Body of pancreas (tissue), 4 donors: ENCODE data around the gene CCDC148. TPM values are rescaled to one million over a fixed set of nuclear protein-coding genes. Genes with fewer than 3 reads are reported as not detected.
A peak's percentile ranks its signal among the peaks of the same experiment; 100 is the strongest.

Source experiments
- ATAC-seq: fragments of 150-250 bp; one replicate; pipeline ENCODE4 v1.9.1; 2016
- DNase-seq, 4 donors: peaks; one replicate each; pipeline ENCODE4 v3.0.0-alpha.2; 2019
- H3K27ac ChIP-seq, 4 donors: fragments of 200-600 bp; sonication (generic); 1 replicate in 3 of 4; 2 replicates in 1 of 4; pipeline versions ENCODE4 v1.5.1 to v1.6.1; 2016 to 2019; ENCODE audit warnings: mild to moderate bottlenecking in 1 of 4, mixed read lengths in 1 of 4, moderate library complexity in 1 of 4
- H3K27me3 ChIP-seq, 2 donors: fragments of 200-600 bp; sonication (generic); one replicate each; pipeline ENCODE4 v1.6.0; 2016; ENCODE audit warnings: mild to moderate bottlenecking in 1 of 2
- H3K36me3 ChIP-seq, 2 donors: fragments of 200-600 bp; sonication (generic); replicated peaks in 1 of 2; 2 replicates each; pipeline ENCODE4 v1.5.1; 2016; ENCODE audit warnings: low read depth in 2 of 2; ENCODE audit not compliant: insufficient read depth in 1 of 2
- H3K4me1 ChIP-seq: fragments of 200-600 bp; sonication (generic); one replicate; pipeline ENCODE4 v1.6.0; 2016
- H3K4me3 ChIP-seq, 2 donors: fragments of 200-600 bp; sonication (generic); 1 replicate in 1 of 2; 2 replicates in 1 of 2; pipeline ENCODE4 v1.5.1; 2016 to 2019
- H3K9me3 ChIP-seq, 3 donors: fragments of 200-600 bp; sonication (generic); 1 replicate in 2 of 3; 2 replicates in 1 of 3; pipeline ENCODE4 v1.5.1; 2016
- POLR2A ChIP-seq, 3 donors: fragments of 450-650 bp; IDR thresholded peaks; one replicate each; pipeline ENCODE4 v1.6.1; 2016; ENCODE audit warnings: antibody characterized with exemption in 3 of 3, mild to moderate bottlenecking in 2 of 3
- WGBS, 2 donors: methylation state at CpG; one replicate each; pipeline ENCODE4 v1.1.5; 2017; 5-methylcytosine and 5-hydroxymethylcytosine counted together
- intact Hi-C: fragments of 100-400 bp; cut with DNase I; formaldehyde crosslinking; loops from one replicate; pipeline ENCODE4 v1.15.1; 2023
- total RNA-seq, 2 donors: library from RNA; depleted of rRNA; stranded (reverse); fragments of >200 nt; gene quantifications; one replicate each; pipeline ENCODE4 v1.1.0, GENCODE V29; 2016
- TF ChIP-seq, protein P1 (sequence below), 7 experiments: fragments of 450-650 bp in 4 of 7; fragments of 200-600 bp in 3 of 7; sonication (generic) in 3 of 7; IDR thresholded peaks; one replicate each; pipeline ENCODE4 v1.5.1; 2016 to 2019; ENCODE audit warnings: antibody characterized with exemption in 7 of 7

CCDC148 gene
- total RNA-seq, 2 donors from 2014 or later = 0.66 to 0.78 TPM

DNA sequence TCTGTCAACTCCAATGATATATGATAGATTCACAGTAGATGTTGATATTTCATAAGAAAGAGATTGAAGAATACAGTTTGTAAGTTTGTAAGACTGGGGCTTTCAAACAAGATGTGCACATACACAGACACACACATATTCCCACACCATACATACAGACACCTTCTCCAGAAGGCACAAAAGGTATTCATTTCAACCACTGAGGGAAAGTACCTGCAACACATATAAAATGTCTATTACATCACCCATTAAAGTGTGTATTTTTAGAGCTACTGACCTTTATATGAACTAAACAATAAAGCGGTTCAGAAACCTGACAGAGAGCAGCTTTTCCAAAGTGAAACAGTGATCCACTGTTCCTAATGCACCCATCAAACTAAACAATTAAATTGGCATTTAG, 53.3 kb downstream of the CCDC148 start:
- H3K4me1 ChIP-seq = peaks cover 15% of the 10 kb centered on the region
- no peaks in the 10 kb centered on the region for H3K36me3 ChIP-seq
- no peak for DNase-seq
- no peak overlapping the region for H3K4me3 ChIP-seq
- intact Hi-C loops = no loop called here
- H3K27ac ChIP-seq = no peak overlapping the region
- ATAC-seq = peak; percentile 30
- H3K9me3 ChIP-seq = no peaks in the 10 kb centered on the region
- H3K27me3 ChIP-seq = no peaks in the 10 kb centered on the region
- TF ChIP-seq POLR2A (IDR thresholded peaks at IDR 0.05) = no peak
- TF ChIP-seq, protein P1, sequence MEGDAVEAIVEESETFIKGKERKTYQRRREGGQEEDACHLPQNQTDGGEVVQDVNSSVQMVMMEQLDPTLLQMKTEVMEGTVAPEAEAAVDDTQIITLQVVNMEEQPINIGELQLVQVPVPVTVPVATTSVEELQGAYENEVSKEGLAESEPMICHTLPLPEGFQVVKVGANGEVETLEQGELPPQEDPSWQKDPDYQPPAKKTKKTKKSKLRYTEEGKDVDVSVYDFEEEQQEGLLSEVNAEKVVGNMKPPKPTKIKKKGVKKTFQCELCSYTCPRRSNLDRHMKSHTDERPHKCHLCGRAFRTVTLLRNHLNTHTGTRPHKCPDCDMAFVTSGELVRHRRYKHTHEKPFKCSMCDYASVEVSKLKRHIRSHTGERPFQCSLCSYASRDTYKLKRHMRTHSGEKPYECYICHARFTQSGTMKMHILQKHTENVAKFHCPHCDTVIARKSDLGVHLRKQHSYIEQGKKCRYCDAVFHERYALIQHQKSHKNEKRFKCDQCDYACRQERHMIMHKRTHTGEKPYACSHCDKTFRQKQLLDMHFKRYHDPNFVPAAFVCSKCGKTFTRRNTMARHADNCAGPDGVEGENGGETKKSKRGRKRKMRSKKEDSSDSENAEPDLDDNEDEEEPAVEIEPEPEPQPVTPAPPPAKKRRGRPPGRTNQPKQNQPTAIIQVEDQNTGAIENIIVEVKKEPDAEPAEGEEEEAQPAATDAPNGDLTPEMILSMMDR (IDR thresholded peaks at IDR 0.05) = no peak
- WGBS, 2 donors = 39 to 56% methylated on average over 1 of the region's 1 CpG

DNA sequence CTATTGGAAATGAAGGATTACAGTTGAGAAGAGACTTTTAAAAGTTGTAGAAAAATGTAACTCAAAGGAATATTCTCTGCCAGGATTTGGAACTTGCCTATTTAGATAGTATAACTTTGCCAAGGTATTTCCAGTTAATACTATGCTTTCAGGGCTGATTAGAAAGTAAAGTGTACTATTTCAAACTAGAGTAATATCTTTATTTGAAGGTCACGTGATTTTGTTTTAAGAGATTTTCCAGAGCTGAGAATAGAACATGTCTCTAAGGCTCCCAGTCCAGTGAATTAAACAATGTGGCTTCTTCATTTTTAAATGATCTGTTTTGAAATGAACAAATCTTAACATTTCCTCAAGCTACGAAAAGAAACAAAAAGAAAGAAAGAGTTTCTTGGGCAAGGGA, 53.9 kb downstream of the CCDC148 start:
- intact Hi-C loops = no loop called here
- Histone ChIP-seq H3K4me1 (peaks cover 15% of the 10 kb centered on the region), H3K27me3 (no peaks in the 10 kb centered on the region), H3K36me3 (no peaks in the 10 kb centered on the region), H3K27ac (no peak overlapping the region), H3K4me3 (no peak overlapping the region), H3K9me3 (no peaks in the 10 kb centered on the region)
- no peak for ATAC-seq
- WGBS, 2 donors = 10 to 12% methylated on average over 2 of the region's 2 CpGs
- TF ChIP-seq, protein P1 (IDR thresholded peaks at IDR 0.05) = no peak
- no peak for TF ChIP-seq POLR2A (IDR thresholded peaks at IDR 0.05)
- DNase-seq = no peak

DNA sequence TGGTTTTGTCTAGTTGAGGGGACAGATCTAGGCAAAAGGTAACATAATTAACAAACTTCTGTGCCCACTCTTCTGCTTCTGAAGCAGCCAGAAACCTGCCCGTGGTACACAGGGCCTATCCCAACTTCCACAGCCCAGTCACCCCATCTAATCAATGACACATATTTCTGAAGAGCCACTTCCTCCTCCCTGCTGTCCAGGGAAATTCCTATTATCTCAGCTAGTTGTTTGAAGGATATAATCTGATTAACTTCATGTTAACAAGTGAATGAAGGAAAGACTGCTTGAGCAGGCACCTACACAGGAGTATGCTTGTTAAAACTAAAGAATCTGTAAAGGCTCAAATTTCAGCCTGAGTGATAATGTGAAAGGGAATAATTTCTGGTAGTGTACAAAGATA, 61.4 kb downstream of the CCDC148 start:
- Histone ChIP-seq H3K27me3 (no peaks in the 10 kb centered on the region), H3K27ac (peak overlapping the region in 2 of 4 donors; percentile 57 to 71), H3K9me3 (no peaks in the 10 kb centered on the region), H3K36me3 (no peaks in the 10 kb centered on the region), H3K4me1 (peaks cover 8% of the 10 kb centered on the region), H3K4me3 (no peak overlapping the region)
- 53 to 61% methylated on average over 1 of the region's 1 CpG for WGBS, 2 donors
- ATAC-seq (peak; percentile 96), DNase-seq (peak in 3 of 4 donors; percentile 13 to 17 (median 13))
- intact Hi-C loops = no loop called here
- TF ChIP-seq, protein P1 (IDR thresholded peaks at IDR 0.05) = no peak
- TF ChIP-seq POLR2A (IDR thresholded peaks at IDR 0.05) = peak in 1 of 3 donors; percentile 40

DNA sequence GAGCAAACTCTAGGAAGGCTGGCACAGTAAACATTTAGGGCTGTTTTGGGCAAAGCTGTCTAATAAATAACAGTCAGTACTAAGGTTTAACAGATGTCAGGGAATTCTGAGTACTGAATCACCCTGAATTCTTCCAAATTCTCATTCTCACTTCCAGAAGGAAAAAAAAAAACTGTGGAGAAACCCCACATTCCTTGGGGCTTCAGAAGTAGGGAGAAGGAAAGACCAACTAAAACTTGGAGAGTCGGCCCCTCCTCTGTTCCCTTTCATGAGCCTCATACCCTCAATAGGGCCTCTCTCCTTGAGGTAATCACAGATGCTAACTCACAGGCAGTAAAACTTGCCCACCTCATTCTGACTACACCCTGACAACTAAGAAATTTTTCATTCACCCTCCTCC, 62.1 kb downstream of the CCDC148 start:
- no peak for TF ChIP-seq POLR2A (IDR thresholded peaks at IDR 0.05)
- TF ChIP-seq, protein P1 (IDR thresholded peaks at IDR 0.05) = no peak
- intact Hi-C loops = no loop called here
- peaks cover 8% of the 10 kb centered on the region for H3K4me1 ChIP-seq
- no peaks in the 10 kb centered on the region for H3K27me3 ChIP-seq
- DNase-seq (no peak), ATAC-seq (no peak)
- no peaks in the 10 kb centered on the region for H3K36me3 ChIP-seq
- H3K4me3 ChIP-seq = no peak overlapping the region
- H3K27ac ChIP-seq = peak overlapping the region in 2 of 4 donors; percentile 57 to 71
- WGBS, 2 donors = 38 to 83% methylated on average over 1 of the region's 1 CpG
- H3K9me3 ChIP-seq = no peaks in the 10 kb centered on the region

DNA sequence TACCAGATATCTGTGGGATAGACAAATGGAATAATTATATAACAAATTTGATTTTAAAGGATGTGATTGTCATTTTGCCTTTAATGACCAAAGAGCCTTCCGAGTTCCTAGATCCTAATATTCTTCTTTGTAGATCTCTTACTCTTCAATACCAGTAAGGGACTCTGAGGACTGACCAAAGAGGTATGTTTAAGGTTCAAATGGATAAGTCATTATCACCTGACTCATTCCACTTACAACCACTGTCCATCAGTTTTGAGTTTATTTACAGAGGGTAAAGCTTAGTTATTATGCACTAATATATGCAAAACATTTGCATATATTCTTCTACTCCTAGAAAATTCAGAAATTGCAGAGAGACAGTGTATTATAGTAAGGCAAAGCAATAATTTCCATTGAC, 62.7 kb downstream of the CCDC148 start:
- DNase-seq (no peak), ATAC-seq (no peak)
- no peaks in the 10 kb centered on the region for H3K27me3 ChIP-seq
- TF ChIP-seq, protein P1 (IDR thresholded peaks at IDR 0.05) = no peak
- no peak for TF ChIP-seq POLR2A (IDR thresholded peaks at IDR 0.05)
- no peaks in the 10 kb centered on the region for H3K9me3 ChIP-seq
- 0 to 97% methylated on average over 1 of the region's 1 CpG for WGBS, 2 donors
- H3K4me1 ChIP-seq = peaks cover 8% of the 10 kb centered on the region
- no peak overlapping the region for H3K4me3 ChIP-seq
- intact Hi-C loops = no loop called here
- H3K27ac ChIP-seq = peak overlapping the region in 1 of 4 donors; percentile 57
- no peaks in the 10 kb centered on the region for H3K36me3 ChIP-seq
